Measurements from ENCODE around the gene SOX30. TPM values are rescaled to one million over a fixed set of nuclear protein-coding genes. Genes with fewer than 3 reads are reported as not detected.

Gene SOX30
- total and polyA plus RNA-seq, 8 donors, result 0.05 TPM; not detected in 7

GRCh38 chr5:157581901-157582300 lies 70.3 kb downstream of the SOX30 start:
- no peak for FAIRE-seq
- whole genome bisulfite sequencing, 2 donors, result 81 to 90% methylated on average over 5 of the region's 5 CpGs
- no peak for ATAC-seq

GRCh38 chr5:157578079-157578780 lies 74.0 kb downstream of the SOX30 start:
- H3K4me1 ChIP-seq, result peaks cover 0 to 5% (median 0%) of the 10 kb centered on the region in 3 donors
- intact Hi-C loops (cut with DNase I), result no loop called here
- FAIRE-seq (no peak), ATAC-seq (no peak), DNase-seq (no peak)
- H3K27me3 ChIP-seq, result peaks cover 0 to 8% (median 0%) of the 10 kb centered on the region in 4 donors
- no peak overlapping the region for H3K27ac ChIP-seq
- no peak overlapping the region for H3K4me3 ChIP-seq
- no peak for TF ChIP-seq CTCF (IDR thresholded peaks at IDR 0.05)
- H3K36me3 ChIP-seq, result no peaks in the 10 kb centered on the region
- H3K9me3 ChIP-seq, result no peaks in the 10 kb centered on the region
- 84 to 91% methylated on average over 6 of the region's 6 CpGs for WGBS, 2 donors

More at GRCh38 chr5:157581901-157582300, 70.3 kb downstream of the SOX30 start:
- H3K4me1 ChIP-seq, result no peaks in the 10 kb centered on the region
- DNase-seq, result no peak
- TF ChIP-seq CTCF (IDR thresholded peaks at IDR 0.05), result no peak
- H3K36me3 ChIP-seq, result no peaks in the 10 kb centered on the region
- H3K27ac ChIP-seq, result no peak overlapping the region
- H3K27me3 ChIP-seq, result no peaks in the 10 kb centered on the region
- intact Hi-C loops (cut with DNase I), result no loop called here
- H3K4me3 ChIP-seq, result no peak overlapping the region
- H3K9me3 ChIP-seq, result no peaks in the 10 kb centered on the region

GRCh38 chr5:157576678-157577077 lies 75.6 kb downstream of the SOX30 start:
- no peaks in the 10 kb centered on the region for H3K36me3 ChIP-seq
- H3K27ac ChIP-seq, result no peak overlapping the region
- no peak overlapping the region for H3K4me3 ChIP-seq
- DNase-seq (no peak), FAIRE-seq (no peak), ATAC-seq (no peak)
- H3K4me1 ChIP-seq, result peaks cover 0 to 5% (median 0%) of the 10 kb centered on the region in 3 donors
- intact Hi-C loops (cut with DNase I), result no loop called here
- WGBS, 2 donors, result 71 to 81% methylated on average over 4 of the region's 4 CpGs
- no peak for TF ChIP-seq CTCF (IDR thresholded peaks at IDR 0.05)
- no peaks in the 10 kb centered on the region for H3K9me3 ChIP-seq
- H3K27me3 ChIP-seq, result peaks cover 0 to 8% (median 0%) of the 10 kb centered on the region in 4 donors

Other genes with a start within 250 kb of the SOX30 start
- not detected for gene NIPAL4, start 192.2 kb downstream of the SOX30 start, total RNA-seq
- under 1 TPM in 1 of 2 donors, not detected in 1; 0.07 TPM for gene NIPAL4, start 192.2 kb downstream of the SOX30 start, polyA plus RNA-seq
- gene ADAM19, start 76.7 kb downstream of the SOX30 start, total RNA-seq, result 1 to 10 TPM in 2 of 6 donors, under 1 TPM in 4; 0.47 to 3.0 (median 0.83) TPM
- gene ADAM19, start 76.7 kb downstream of the SOX30 start, polyA plus RNA-seq, result under 1 TPM; 0.38 to 0.65 TPM
- gene C5orf52, start 19.1 kb upstream of the SOX30 start, total RNA-seq, result not detected
- not detected for gene C5orf52, start 19.1 kb upstream of the SOX30 start, polyA plus RNA-seq
- gene THG1L, start 79.0 kb upstream of the SOX30 start, total RNA-seq, result 10 to 100 TPM in 1 of 6 donors, 1 to 10 TPM in 5; 6.8 to 10.8 (median 9.1) TPM
- 1 to 10 TPM; 5.7 to 6.0 TPM for gene THG1L, start 79.0 kb upstream of the SOX30 start, polyA plus RNA-seq
- 1 to 10 TPM; 1.5 to 2.7 (median 1.6) TPM for gene LSM11, start 91.3 kb upstream of the SOX30 start, total RNA-seq
- gene LSM11, start 91.3 kb upstream of the SOX30 start, polyA plus RNA-seq, result 1 to 10 TPM in 1 of 2 donors, under 1 TPM in 1; 0.57 to 1.2 TPM
- gene CLINT1, start 206.7 kb upstream of the SOX30 start, total RNA-seq, result 10 to 100 TPM; 32.7 to 62.5 (median 37.9) TPM
- gene CLINT1, start 206.7 kb upstream of the SOX30 start, polyA plus RNA-seq, result 10 to 100 TPM; 23.5 to 47.6 TPM